ENCODE results near the gene PDGFA.

DNA sequence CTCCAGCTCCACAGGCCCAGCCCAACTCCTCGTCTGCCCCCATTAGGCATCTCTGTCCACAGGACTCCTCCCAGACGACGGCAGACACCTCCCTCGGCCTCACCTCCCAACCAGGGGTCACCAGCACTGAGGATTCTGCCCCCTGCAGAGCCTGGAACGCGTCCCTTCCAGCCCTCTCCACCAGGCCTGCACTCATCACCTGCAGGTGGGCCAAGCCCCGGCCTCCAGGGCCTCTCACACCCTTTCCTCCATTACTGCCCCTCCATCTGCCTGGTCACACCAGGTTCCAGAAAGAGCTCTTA, 42.7 kb upstream of the PDGFA start:
- TF ChIP-seq ZNF274 (IDR thresholded peaks at IDR 0.05; ENCODE audit: low read depth, low read length) (no peak), SUZ12 (IDR thresholded peaks at IDR 0.05; ENCODE audit: extremely low read depth, insufficient read depth, insufficient read length) (no peak), YY1 (IDR thresholded peaks at IDR 0.05; ENCODE audit: insufficient read depth, insufficient read length) (no peak)

Data from NT2/D1 (cell line).